GM21526 (cell line): ENCODE results near the gene KIF15.
"Not testable (repeated sequence)": the region's sequence is repeated elsewhere in the genome, so short reads cannot be mapped to it uniquely, and the experiment has no call there.

Source experiments
- ATAC-seq: cut with Tn5 transposase; IDR thresholded peaks from one replicate; pipeline ENCODE4 v1.9.1; 2021; ENCODE audit warnings: moderate library complexity; ENCODE audit not compliant: unreplicated experiment, low FRiP score

The KIF15 gene

DNA sequence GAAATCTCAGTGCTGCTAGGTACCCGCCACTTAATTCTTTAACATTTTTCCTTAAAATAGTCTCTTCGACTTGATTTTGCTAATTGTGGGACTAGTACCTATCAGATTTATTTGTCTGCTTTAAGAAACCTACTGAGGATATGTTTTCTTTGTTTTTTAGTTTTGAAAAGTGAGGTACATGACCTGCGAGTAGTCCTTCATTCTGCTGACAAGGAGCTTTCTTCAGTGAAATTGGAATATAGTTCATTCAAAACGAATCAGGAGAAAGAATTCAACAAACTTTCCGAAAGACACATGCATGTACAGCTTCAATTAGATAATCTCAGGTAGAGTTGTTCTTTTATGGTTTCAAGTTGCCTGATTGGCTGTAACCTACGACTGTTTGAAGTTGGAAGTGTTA is 53.2 kb downstream of the KIF15 start:
- no peak for ATAC-seq

DNA sequence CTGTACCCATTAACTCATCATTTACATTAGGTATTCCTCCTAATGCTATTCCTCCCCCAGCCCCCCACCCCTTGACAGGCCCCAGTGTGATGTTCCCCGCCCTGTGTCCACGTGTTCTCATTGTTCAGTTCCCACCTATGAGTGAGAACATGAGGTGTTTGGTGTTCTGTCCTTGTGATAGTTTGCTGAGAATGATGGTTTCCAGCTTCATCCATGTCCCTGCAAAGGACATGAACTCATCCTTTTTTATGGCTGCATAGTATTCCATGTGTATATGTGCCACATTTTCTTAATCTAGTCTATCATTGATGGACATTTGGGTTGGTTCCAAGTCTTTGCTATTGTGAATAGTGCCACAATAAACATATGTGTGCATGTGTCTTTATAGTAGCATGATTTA is 54.7 kb downstream of the KIF15 start:
- ATAC-seq, result not testable (repeated sequence)

DNA sequence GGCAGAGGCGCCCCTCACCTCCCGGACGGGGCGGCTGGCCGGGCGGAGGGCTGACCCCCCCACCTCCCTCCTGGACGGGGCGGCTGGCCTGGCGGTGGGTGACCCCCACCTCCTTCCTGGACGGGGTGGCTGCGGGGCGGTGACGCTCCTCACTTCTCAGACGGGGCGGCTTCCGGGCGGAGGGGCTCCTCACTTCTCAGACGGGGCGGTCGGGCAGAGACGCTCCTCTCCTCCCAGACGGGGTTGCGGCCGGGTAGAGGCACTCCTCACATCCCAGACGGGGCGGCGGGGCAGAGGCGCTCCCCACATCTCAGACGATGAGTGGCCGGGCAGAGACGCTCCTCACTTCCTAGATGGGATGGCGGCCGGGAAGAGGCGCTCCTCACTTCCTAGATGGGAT is 59.6 kb downstream of the KIF15 start:
- not testable (repeated sequence) for ATAC-seq

DNA sequence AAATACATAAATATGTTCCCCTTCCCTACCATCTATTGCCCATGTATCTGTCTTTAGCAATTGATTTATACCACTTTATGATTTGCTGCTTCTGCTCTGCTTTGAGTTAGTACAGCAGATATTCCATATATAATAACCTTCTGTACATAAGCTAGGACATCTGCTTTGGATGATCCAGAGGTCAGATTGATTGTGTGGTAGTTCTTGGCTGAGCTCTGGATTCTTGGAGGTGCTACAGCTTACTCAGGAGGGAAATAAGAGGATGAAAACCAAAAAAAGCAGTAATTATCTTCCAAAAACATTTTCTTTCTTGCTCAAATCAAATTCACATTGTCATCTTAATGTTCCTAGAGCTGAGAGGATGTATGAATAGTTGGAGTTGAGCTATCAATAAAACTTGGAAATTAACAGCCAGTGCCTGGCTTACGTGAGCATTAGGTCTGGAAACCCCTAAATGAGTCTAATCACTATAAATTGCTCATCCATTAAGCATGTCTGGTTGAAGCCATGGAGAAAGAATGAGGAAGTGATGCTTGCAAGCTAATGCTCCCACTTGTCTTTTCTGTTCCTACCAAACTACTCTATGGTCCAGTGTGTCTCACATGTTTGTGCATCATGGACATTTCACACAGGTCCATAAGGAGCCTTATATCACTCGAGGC is 63.8 kb downstream of the KIF15 start:
- no peak for ATAC-seq

DNA sequence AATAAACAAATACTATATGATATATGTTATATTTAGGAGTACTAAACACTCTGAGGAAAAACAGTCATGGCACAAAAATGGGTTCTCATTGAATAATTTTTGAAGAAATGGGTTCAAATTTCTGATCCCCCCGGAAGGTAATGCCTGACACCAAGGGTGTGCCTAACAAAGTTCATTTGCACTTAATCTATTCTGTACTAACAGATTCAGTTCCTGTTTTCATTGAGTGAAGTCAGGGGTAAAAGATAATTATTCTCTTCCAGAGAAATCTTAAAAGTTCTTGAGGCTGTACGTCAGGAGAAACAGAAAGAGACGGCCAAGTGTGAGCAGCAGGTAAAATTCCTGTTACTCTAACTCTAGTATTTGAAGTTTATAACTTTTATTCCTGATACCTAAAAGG is 65.6 kb downstream of the KIF15 start:
- no peak for ATAC-seq

DNA sequence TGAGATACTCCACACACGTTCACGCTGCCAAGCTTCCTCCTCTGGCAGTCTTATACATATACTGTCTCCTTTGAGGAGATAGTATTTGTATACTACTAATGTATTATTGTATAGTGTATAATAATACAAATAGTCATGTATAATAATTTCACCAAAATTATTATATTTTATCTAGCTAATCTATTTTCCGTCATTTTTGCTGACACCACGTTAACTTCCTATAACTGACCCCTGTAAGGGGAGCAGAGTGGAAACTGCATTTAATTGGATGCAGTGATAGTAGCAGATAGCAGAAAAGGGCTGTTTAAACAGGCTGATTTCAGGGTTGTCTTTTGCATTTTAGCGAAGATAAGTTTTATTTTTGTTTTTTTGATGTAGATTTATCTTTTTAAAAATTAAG is 69.6 kb downstream of the KIF15 start:
- ATAC-seq, result no peak

DNA sequence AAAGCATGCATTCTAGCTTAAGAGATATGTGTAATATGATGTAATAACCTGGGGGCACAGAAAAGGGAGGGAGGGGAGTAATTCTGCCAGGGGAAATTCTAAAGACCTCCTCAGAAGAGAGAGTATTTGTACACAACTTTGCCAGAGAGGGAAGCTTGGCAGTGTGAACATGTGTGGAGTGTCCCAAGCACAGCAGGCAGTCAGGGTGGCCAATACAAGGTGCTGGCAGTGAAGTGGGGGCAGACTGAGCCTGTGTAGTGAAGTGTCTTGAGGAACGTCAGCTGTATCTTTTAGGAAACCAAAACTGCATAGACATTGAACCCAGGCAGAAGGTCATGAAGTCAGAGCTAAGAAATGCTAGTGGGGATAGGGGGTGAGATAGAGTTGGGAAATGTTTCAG is 70.4 kb downstream of the KIF15 start:
- no peak for ATAC-seq

DNA sequence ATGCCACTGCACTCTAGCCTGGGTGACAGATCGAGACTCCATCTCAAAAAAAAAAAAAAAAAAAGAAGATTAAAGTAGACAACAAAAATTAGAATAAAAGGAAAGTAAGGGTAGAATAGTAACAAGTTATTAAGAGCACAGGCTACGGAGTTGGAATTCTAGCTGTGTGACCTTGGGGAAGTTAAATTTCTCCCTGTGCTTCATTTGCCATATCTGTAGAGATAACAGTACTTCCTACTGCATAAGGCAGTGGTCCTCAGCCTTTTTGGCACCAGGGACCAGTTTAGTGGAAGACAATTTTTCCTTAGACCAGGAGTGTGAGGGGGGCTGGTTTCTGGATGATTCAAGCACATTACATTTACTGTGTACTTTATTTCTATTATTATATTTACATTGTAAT is 71.4 kb downstream of the KIF15 start:
- no peak for ATAC-seq

DNA sequence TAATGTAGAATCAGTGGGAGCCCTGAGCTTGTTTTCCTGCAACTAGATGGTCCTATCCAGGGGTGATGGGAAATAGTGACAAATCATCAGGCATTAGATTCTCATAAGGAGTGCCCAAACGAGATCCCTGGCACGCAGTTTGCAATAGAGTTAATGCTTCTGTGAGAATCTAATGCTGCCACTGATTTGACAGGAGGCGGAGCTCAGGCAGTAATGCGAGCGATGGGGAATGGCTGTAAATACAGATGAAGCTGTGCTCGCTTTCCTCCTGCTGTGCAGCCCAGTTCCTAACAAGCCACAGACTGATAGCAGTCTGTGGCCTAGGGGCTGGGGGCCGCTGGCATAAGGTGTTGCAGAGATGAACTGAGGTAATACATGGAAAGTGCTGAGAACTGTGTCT is 71.8 kb downstream of the KIF15 start:
- no peak for ATAC-seq

DNA sequence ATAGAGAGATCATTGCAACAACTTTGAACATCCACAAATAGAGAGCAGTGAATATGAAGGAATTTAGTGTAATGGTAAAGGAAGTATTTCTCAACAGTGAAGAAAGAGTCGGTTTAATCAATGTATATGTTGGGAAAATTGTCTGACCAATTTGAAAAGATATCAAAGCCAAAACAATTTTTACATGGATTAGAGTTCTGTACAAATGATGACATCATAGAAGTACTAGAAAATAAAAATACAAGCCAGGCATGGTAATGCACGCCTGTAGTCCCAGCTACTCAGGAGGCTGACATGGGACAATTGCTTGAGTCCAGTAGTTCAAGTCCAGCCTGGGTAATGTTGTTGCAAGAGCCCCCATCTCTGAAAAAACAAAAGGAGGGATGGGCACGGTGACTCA is 74.1 kb downstream of the KIF15 start:
- no peak for ATAC-seq

DNA sequence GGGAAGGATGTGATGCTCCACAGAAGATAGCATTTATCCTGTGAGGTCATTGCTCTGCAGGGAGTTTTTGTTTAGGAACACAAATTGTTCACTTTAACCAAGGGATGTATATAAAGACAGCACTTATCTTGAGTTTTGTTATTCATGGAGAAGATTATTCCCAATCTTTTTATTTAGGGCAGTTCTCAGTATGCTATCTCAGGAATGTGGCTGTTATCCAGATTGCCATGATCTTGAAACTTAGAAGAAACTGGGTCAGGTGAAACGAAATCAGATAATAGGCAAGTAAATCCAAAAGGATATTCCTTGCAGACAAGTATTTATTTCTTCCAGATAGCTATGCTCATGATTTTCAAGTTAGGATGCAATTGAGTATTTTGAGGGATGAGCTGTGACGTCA is 80.8 kb downstream of the KIF15 start:
- no peak for ATAC-seq

DNA sequence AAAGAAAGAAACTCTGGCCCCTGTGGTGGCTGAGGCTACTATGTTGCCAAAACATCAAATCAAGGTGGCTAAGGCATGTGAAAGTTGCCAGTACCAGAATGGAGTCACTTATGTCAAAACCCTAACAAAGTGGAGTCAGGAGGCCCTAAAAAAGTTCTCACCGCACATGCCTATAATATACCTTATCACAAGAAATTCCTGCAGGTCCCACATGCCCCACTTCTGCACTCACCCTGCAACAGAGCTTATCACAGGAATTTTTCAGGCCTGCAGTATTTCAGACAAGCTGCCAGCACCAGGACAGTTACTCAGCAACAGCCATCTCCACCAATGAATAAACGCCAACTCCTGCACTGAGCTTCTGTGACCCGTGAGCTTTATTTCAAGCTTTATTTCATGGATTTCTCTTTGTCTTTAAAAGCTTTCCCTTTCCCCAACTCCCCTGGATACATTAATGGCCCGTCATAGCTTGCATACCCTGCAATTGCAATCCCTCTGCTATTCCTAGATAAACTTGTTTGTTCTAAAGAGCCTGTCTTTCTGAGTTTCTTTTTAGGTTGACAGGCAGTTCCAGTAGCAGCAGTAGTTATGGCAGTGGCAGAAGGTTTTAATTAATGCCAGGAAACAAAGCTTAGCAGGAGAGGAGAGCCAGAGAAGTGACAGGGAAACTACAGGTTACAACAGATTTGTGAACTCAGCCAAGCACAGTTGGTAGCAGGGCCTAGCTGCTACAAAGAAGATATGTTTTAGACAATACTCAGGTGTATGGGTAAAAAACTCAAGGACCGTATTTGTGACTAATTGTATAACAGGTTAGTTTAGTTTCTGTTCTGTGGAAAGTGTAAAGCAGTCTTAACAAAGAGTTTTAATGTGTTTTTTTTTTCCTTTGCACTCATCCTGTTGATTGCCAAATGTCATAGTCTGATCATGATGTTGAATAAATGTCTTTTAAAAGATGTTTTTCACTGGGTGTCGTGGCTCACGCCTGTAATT is 84.2 kb downstream of the KIF15 start:
- ATAC-seq, result no peak

DNA sequence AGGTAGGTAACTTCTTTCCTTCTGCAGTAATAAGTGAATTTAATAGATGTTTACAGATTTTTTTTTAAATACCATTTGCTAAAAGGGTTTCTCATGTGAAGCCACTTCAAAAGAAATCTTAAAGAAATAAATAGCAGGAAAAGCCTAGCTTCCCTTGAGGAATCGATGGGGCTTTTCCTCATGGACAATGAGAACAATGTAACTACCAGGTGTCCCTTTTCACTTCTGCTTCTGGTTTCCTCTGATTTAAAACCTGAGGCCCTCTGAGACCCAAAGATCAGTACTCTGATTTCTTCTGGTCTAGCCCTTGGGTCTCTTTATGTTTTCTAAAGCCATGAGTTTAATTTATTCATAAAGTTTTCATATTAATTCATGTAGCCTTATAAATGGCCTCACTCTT is 87.0 kb downstream of the KIF15 start:
- no peak for ATAC-seq

DNA sequence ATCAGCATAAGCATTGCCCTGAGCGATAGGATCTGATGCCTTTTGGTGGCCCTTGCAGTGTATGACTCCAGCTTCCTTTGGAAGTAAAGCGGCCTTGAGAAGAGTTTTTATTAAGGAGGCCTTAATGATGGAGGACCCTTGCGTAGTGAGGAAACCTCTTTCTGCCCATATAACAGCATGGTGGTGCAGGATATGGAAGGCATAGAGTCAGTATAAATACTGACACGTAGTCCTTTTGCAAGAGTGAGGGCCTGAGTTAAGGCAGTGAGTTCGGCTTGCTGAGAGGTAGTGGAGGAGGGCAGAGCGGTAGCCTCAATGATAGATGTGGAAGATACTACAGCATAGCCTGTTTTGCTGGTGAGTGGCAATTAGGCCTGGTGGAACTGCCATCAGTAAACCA is 95.1 kb downstream of the KIF15 start:
- ATAC-seq, result not testable (repeated sequence)

DNA sequence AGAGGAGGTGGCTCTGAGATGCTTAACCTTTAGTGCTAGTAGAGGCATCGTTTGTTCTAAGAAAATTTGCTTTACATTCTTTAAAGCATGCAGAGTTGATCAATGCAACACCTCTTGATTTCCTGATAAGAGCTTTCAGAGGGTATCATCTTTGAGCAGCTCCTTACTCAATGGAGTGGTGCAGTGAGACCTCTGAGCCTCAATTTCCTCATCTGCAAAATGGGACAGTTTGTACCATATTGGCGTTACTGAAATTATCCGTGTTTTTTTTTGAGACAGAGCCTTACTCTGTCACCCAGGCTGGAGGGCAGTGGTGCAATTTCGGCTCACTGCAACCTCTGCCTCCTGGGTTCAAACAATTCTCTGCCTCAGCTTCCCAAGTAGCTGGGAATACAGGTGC is 98.5 kb downstream of the KIF15 start:
- no peak for ATAC-seq

DNA sequence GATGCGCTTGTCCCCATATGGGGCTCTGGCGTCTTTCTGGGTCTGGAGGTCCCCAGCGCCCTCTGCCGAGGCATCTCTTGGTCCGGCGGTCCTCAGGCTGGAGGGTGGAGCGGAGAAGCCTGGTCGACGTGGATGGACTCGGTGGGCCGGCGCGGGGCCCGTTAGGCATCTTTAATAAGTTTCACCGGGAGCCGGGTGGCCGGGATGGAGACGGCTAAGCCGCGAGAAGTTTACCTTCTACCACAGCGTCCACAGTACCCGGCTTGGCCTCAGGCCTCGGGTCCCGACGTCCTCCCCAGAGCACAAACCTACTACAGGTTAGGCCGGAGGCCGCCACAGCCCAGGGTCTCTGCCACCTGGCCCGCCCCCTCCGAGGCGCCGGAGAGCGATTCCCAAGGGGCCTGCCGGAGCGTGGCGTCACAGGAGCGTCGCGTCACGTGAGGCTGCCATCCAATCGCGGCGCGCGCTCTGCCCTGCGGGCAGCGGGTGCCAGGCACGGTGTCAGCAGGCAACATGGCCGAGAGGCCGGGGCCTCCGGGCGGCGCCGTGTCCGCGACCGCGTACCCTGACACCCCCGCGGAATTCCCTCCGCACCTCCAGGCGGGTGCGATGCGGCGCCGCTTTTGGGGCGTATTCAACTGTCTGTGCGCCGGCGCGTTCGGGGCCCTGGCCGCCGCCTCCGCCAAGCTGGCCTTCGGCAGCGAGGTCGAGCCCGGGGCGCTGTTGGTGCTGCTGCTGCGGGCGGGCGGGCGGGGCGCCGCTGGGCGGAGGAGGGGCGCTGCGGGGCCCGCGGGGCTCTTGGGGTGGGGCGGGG is 100.0 kb downstream of the KIF15 start, which contains the start of gene TMEM42:
Gene TMEM42, plus strand, starts transcription at position 501 of the 814 bp plus-strand sequence. Its CDS starts 13 bp downstream, at position 514.
- peak; percentile 94 for ATAC-seq

DNA sequence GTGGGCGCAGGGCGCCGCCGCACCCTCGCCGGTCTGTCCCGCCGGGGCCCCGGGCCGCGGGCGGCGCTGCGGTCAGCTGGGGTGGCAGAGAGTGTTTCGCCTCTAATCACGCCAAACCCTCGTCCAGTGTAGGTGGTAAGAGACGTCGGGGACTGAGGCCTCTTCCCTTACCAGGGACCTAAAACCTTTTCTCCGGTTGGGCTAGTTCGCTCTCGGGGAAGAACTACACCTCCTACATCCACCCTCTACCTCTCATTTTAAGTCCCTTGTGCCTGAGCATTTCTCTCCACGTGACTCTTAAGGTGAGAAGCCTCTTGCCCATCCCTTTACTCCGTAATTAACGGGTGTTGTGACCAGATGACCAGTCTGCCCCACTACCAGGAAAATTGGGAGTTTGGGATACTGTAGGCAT is 100.6 kb downstream of the KIF15 start:
- peak; percentile 23 for ATAC-seq

DNA sequence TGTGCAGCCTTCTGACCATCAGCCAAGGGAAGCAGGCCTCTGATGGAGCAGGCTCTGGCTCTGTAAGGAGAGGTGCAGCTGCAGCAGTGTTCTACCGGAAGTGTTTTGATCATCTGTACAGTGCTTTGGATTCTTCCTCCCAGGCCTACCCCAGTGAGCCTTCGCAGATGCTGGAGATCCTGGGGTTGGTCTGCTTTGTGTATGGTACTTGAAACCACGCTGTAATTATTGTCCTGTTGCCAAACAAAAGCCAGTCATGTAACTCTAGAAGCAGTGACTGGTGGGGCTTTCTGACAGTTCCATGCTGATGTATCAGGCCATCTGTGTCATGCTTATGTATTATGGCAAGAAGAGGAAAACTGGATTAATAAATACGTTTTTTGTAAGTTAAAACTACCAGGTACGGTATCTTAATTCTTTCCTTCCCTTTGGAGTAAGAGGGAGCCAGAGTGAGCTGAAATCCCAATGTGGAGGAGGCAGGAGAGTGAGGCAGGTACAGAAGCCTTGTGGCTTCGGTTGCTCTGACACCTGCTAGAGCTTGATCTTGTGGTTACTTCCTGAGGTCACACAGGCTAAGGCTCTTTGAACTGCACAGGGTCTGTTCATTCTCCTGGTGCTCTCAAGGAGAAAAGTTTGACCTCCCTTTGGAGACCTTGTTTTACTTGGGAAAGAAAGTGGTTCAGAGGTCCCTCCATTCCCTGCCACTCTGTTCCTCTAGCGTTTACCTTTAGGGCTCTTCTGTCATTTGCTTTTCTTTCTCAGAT is 103.9 kb downstream of the KIF15 start:
- no peak for ATAC-seq

DNA sequence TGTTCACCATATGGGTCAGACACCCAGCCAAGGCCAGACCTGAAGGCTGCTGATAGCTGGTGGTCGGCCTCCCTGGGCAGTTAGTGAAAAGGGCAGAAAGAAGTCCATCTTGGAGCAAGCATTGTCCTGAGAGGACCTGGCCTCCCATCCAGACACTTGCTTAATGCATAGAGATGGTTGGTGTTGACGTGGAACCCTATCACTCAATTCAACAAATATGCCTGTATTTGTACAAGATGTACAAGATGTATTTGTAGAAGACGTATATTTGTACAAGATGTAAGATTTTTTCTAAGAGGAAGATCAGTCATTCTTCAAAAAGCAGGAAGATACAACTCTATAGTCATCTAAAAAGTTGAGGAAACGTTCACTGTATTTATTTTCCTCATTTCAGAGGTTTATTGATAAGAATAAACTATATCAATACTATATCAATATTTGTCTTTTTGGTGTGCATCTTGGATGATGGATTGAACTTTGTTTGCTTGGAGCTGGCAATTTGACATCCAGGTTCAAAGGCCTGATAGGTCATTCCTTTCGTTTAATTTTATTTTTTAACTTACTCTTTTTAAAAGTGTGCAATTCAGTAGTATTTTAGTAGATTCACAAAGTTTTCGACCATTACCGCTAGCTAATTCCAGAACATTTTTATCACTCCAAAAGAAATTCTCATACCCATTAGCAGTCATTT is 106.0 kb downstream of the KIF15 start:
- no peak for ATAC-seq
